Measurements from ENCODE around the gene CDC42SE2. TPM values are rescaled to one million over a fixed set of nuclear protein-coding genes. Genes with fewer than 3 reads are reported as not detected.

Gene CDC42SE2
- total and polyA plus RNA-seq, 2 donors from 2014 or later: 24.8 to 90.7 TPM

- H3K9ac ChIP-seq (ENCODE audit: low read length in 3 of 3): no peak overlapping the region
- H3K4me1 ChIP-seq (ENCODE audit: control insufficient read depth in 2 of 3, insufficient read depth in 2 of 3, low read depth in 1 of 3, low read length in 3 of 3): peaks cover 0 to 19% (median 3%) of the 10 kb centered on the region in 3 donors
- intact Hi-C loops (cut with DNase I): no loop called here
Observed at GRCh38 chr5:131381021-131381420, 117.2 kb downstream of the CDC42SE2 start.

GRCh38 chr5:131381777-131382176, 117.9 kb downstream of the CDC42SE2 start:
- no peaks in the 10 kb centered on the region for H3K36me3 ChIP-seq (ENCODE audit: control insufficient read depth in 2 of 3, insufficient read depth in 3 of 3, low read length in 3 of 3)
- TF ChIP-seq CTCF (IDR thresholded peaks at IDR 0.05; ENCODE audit: borderline replicate concordance, extremely low read depth, insufficient read depth): no peak
- FAIRE-seq (no peak), DNase-seq (no peak)
- H3K27me3 ChIP-seq (ENCODE audit: control insufficient read depth, insufficient read depth, low read length): no peaks in the 10 kb centered on the region
- H3K9ac ChIP-seq (ENCODE audit: low read length in 3 of 3): no peak overlapping the region
- intact Hi-C loops (cut with DNase I): no loop called here
- H3K4me1 ChIP-seq (ENCODE audit: control insufficient read depth in 2 of 3, insufficient read depth in 2 of 3, low read depth in 1 of 3, low read length in 3 of 3): peaks cover 5 to 25% (median 5%) of the 10 kb centered on the region in 3 donors
- no peak overlapping the region for H3K27ac ChIP-seq (ENCODE audit: low read depth in 2 of 2, low read length in 2 of 2)
- H3K9me3 ChIP-seq (ENCODE audit: control insufficient read depth in 2 of 3, insufficient read depth in 1 of 3, low read length in 3 of 3): no peaks in the 10 kb centered on the region
- no peak overlapping the region for H3K4me3 ChIP-seq (ENCODE audit: low read length in 3 of 3)

More at GRCh38 chr5:131381021-131381420, 117.2 kb downstream of the CDC42SE2 start:
- Histone ChIP-seq H3K27ac (ENCODE audit: low read depth in 2 of 2, low read length in 2 of 2) (no peak overlapping the region), H3K36me3 (ENCODE audit: control insufficient read depth in 2 of 3, insufficient read depth in 3 of 3, low read length in 3 of 3) (no peaks in the 10 kb centered on the region), H3K4me3 (ENCODE audit: low read length in 3 of 3) (no peak overlapping the region), H3K9me3 (ENCODE audit: control insufficient read depth in 2 of 3, insufficient read depth in 1 of 3, low read length in 3 of 3) (no peaks in the 10 kb centered on the region), H3K27me3 (ENCODE audit: control insufficient read depth, insufficient read depth, low read length) (no peaks in the 10 kb centered on the region)
- FAIRE-seq (no peak), DNase-seq (no peak)
- no peak for TF ChIP-seq CTCF (IDR thresholded peaks at IDR 0.05; ENCODE audit: borderline replicate concordance, extremely low read depth, insufficient read depth)

GRCh38 chr5:131382407-131383395, 118.8 kb downstream of the CDC42SE2 start:
- Histone ChIP-seq H3K9me3 (ENCODE audit: control insufficient read depth in 2 of 3, insufficient read depth in 1 of 3, low read length in 3 of 3) (no peaks in the 10 kb centered on the region), H3K4me3 (ENCODE audit: low read length in 3 of 3) (no peak overlapping the region), H3K36me3 (ENCODE audit: control insufficient read depth in 2 of 3, insufficient read depth in 3 of 3, low read length in 3 of 3) (no peaks in the 10 kb centered on the region), H3K27me3 (ENCODE audit: control insufficient read depth, insufficient read depth, low read length) (no peaks in the 10 kb centered on the region), H3K9ac (ENCODE audit: low read length in 3 of 3) (no peak overlapping the region), H3K27ac (ENCODE audit: low read depth in 2 of 2, low read length in 2 of 2) (no peak overlapping the region), H3K4me1 (ENCODE audit: control insufficient read depth in 2 of 3, insufficient read depth in 2 of 3, low read depth in 1 of 3, low read length in 3 of 3) (peaks cover 5 to 29% (median 9%) of the 10 kb centered on the region in 3 donors)
- peak; percentile 57 for TF ChIP-seq CTCF (IDR thresholded peaks at IDR 0.05; ENCODE audit: borderline replicate concordance, extremely low read depth, insufficient read depth)
- intact Hi-C loops (cut with DNase I): no loop called here
- DNase-seq (peak in 2 of 5 donors; percentile 46 to 56), FAIRE-seq (no peak)

Data from kidney (tissue), 14 donors.